ENCODE data around the gene GGA2.

The GGA2 gene

GRCh38 chr16:23535901-23536300 lies 25.6 kb upstream of the GGA2 start:
- Histone ChIP-seq H4K8ac (ENCODE audit: low read depth, low read length) (no peak overlapping the region), H3K36me3 (ENCODE audit: control insufficient read depth in 1 of 2, insufficient read depth in 2 of 2, low read length in 2 of 2) (peaks cover 15 to 44% of the 10 kb centered on the region in 2 experiments), H2AK5ac (ENCODE audit: low read length) (no peak overlapping the region), H4K91ac (ENCODE audit: low read depth, low read length) (no peak overlapping the region), H3K14ac (ENCODE audit: low read length) (no peak overlapping the region), H3K4me3 (ENCODE audit: low read depth, low read length) (no peak overlapping the region), H3K9ac (ENCODE audit: low read length) (no peak overlapping the region), H3K4ac (ENCODE audit: low read depth, low read length) (no peak overlapping the region), H3K18ac (ENCODE audit: low read length) (no peak overlapping the region), H2BK5ac (ENCODE audit: low read depth, low read length, poor library complexity) (no peak overlapping the region), H3K27me3 (ENCODE audit: insufficient read depth, low read length) (no peaks in the 10 kb centered on the region), H2BK12ac (ENCODE audit: low read length) (no peak overlapping the region), H3K4me2 (ENCODE audit: low read length) (no peak overlapping the region), H3K9me3 (ENCODE audit: insufficient read depth, low read depth, low read length) (peaks cover 4% of the 10 kb centered on the region), H2BK120ac (ENCODE audit: insufficient read depth, low read length, poor library complexity) (no peak overlapping the region), H3K23ac (ENCODE audit: low read length) (no peak overlapping the region), H3K79me2 (ENCODE audit: control insufficient read depth, insufficient read depth, low read length, poor library complexity) (no peaks in the 10 kb centered on the region), H2AFZ (ENCODE audit: insufficient read depth, low read length, poor library complexity) (no peak overlapping the region), H4K12ac (ENCODE audit: low read depth, low read length) (no peak overlapping the region), H3K79me1 (ENCODE audit: low read length) (no peaks in the 10 kb centered on the region), H3K4me1 (ENCODE audit: control insufficient read depth in 1 of 2, insufficient read depth in 2 of 2, low read length in 2 of 2) (no peaks in the 10 kb centered on the region), H3K27ac (ENCODE audit: low read depth, low read length) (no peak overlapping the region)
- WGBS (ENCODE audit: extremely low coverage, insufficient coverage, insufficient read length) = no CpG with 5 or more reads among the region's 2 CpGs
- DNase-seq = no peak

GRCh38 chr16:23534868-23535860 lies 24.9 kb upstream of the GGA2 start:
- no peak overlapping the region for H2AK5ac ChIP-seq (ENCODE audit: low read length)
- H2AFZ ChIP-seq (ENCODE audit: insufficient read depth, low read length, poor library complexity) = no peak overlapping the region
- H3K9me3 ChIP-seq (ENCODE audit: insufficient read depth, low read depth, low read length) = peaks cover 4% of the 10 kb centered on the region
- peak overlapping the region; percentile 6 for H3K23ac ChIP-seq (ENCODE audit: low read length)
- no peaks in the 10 kb centered on the region for H3K79me1 ChIP-seq (ENCODE audit: low read length)
- H2BK12ac ChIP-seq (ENCODE audit: low read length) = no peak overlapping the region
- peak; percentile 51 to 53 for DNase-seq
- no peak overlapping the region for H3K18ac ChIP-seq (ENCODE audit: low read length)
- WGBS (ENCODE audit: extremely low coverage, insufficient coverage, insufficient read length) = no CpG with 5 or more reads among the region's 19 CpGs
- H4K8ac ChIP-seq (ENCODE audit: low read depth, low read length) = no peak overlapping the region
- no peaks in the 10 kb centered on the region for H3K79me2 ChIP-seq (ENCODE audit: control insufficient read depth, insufficient read depth, low read length, poor library complexity)
- no peak overlapping the region for H4K91ac ChIP-seq (ENCODE audit: low read depth, low read length)
- no peak overlapping the region for H2BK5ac ChIP-seq (ENCODE audit: low read depth, low read length, poor library complexity)
- no peak overlapping the region for H3K9ac ChIP-seq (ENCODE audit: low read length)
- no peaks in the 10 kb centered on the region for H3K4me1 ChIP-seq (ENCODE audit: control insufficient read depth in 1 of 2, insufficient read depth in 2 of 2, low read length in 2 of 2)
- H3K4ac ChIP-seq (ENCODE audit: low read depth, low read length) = no peak overlapping the region
- no peak overlapping the region for H3K4me3 ChIP-seq (ENCODE audit: low read depth, low read length)
- H3K14ac ChIP-seq (ENCODE audit: low read length) = no peak overlapping the region
- peaks cover 15 to 44% of the 10 kb centered on the region in 2 experiments for H3K36me3 ChIP-seq (ENCODE audit: control insufficient read depth in 1 of 2, insufficient read depth in 2 of 2, low read length in 2 of 2)
- no peak overlapping the region for H3K27ac ChIP-seq (ENCODE audit: low read depth, low read length)
- no peak overlapping the region for H2BK120ac ChIP-seq (ENCODE audit: insufficient read depth, low read length, poor library complexity)
- no peaks in the 10 kb centered on the region for H3K27me3 ChIP-seq (ENCODE audit: insufficient read depth, low read length)
- H3K4me2 ChIP-seq (ENCODE audit: low read length) = no peak overlapping the region
- no peak overlapping the region for H4K12ac ChIP-seq (ENCODE audit: low read depth, low read length)

GRCh38 chr16:23532448-23532847 lies 22.2 kb upstream of the GGA2 start:
- Histone ChIP-seq H3K79me1 (ENCODE audit: low read length) (no peaks in the 10 kb centered on the region), H3K9me3 (ENCODE audit: insufficient read depth, low read depth, low read length) (peaks cover 5% of the 10 kb centered on the region), H3K36me3 (ENCODE audit: control insufficient read depth in 1 of 2, insufficient read depth in 2 of 2, low read length in 2 of 2) (peaks cover 31 to 60% of the 10 kb centered on the region in 2 experiments), H3K4me3 (ENCODE audit: low read depth, low read length) (no peak overlapping the region), H3K4ac (ENCODE audit: low read depth, low read length) (no peak overlapping the region), H3K9ac (ENCODE audit: low read length) (no peak overlapping the region), H3K18ac (ENCODE audit: low read length) (no peak overlapping the region), H2BK120ac (ENCODE audit: insufficient read depth, low read length, poor library complexity) (no peak overlapping the region), H3K14ac (ENCODE audit: low read length) (no peak overlapping the region), H3K4me1 (ENCODE audit: control insufficient read depth in 1 of 2, insufficient read depth in 2 of 2, low read length in 2 of 2) (no peaks in the 10 kb centered on the region), H3K27ac (ENCODE audit: low read depth, low read length) (no peak overlapping the region), H2BK5ac (ENCODE audit: low read depth, low read length, poor library complexity) (no peak overlapping the region), H3K27me3 (ENCODE audit: insufficient read depth, low read length) (no peaks in the 10 kb centered on the region), H2AK5ac (ENCODE audit: low read length) (no peak overlapping the region), H2BK12ac (ENCODE audit: low read length) (no peak overlapping the region), H4K91ac (ENCODE audit: low read depth, low read length) (no peak overlapping the region), H3K23ac (ENCODE audit: low read length) (no peak overlapping the region), H4K8ac (ENCODE audit: low read depth, low read length) (no peak overlapping the region), H3K79me2 (ENCODE audit: control insufficient read depth, insufficient read depth, low read length, poor library complexity) (no peaks in the 10 kb centered on the region), H4K12ac (ENCODE audit: low read depth, low read length) (no peak overlapping the region), H3K4me2 (ENCODE audit: low read length) (no peak overlapping the region), H2AFZ (ENCODE audit: insufficient read depth, low read length, poor library complexity) (no peak overlapping the region)
- no peak for DNase-seq
- no CpG with 5 or more reads among the region's 1 CpG for WGBS (ENCODE audit: extremely low coverage, insufficient coverage, insufficient read length)

GRCh38 chr16:23530062-23530461 lies 19.8 kb upstream of the GGA2 start:
- Histone ChIP-seq H2AFZ (ENCODE audit: insufficient read depth, low read length, poor library complexity) (no peak overlapping the region), H3K79me2 (ENCODE audit: control insufficient read depth, insufficient read depth, low read length, poor library complexity) (no peaks in the 10 kb centered on the region), H3K14ac (ENCODE audit: low read length) (no peak overlapping the region), H3K18ac (ENCODE audit: low read length) (no peak overlapping the region), H3K4me1 (ENCODE audit: control insufficient read depth in 1 of 2, insufficient read depth in 2 of 2, low read length in 2 of 2) (no peaks in the 10 kb centered on the region), H4K8ac (ENCODE audit: low read depth, low read length) (no peak overlapping the region), H3K4ac (ENCODE audit: low read depth, low read length) (no peak overlapping the region), H3K36me3 (ENCODE audit: control insufficient read depth in 1 of 2, insufficient read depth in 2 of 2, low read length in 2 of 2) (peaks cover 34 to 56% of the 10 kb centered on the region in 2 experiments), H3K27ac (ENCODE audit: low read depth, low read length) (no peak overlapping the region), H2BK12ac (ENCODE audit: low read length) (no peak overlapping the region), H2BK120ac (ENCODE audit: insufficient read depth, low read length, poor library complexity) (no peak overlapping the region), H3K27me3 (ENCODE audit: insufficient read depth, low read length) (no peaks in the 10 kb centered on the region), H3K4me2 (ENCODE audit: low read length) (no peak overlapping the region), H4K91ac (ENCODE audit: low read depth, low read length) (no peak overlapping the region), H3K9ac (ENCODE audit: low read length) (no peak overlapping the region), H3K23ac (ENCODE audit: low read length) (no peak overlapping the region), H3K9me3 (ENCODE audit: insufficient read depth, low read depth, low read length) (peaks cover 5% of the 10 kb centered on the region), H3K79me1 (ENCODE audit: low read length) (no peaks in the 10 kb centered on the region), H3K4me3 (ENCODE audit: low read depth, low read length) (no peak overlapping the region), H2AK5ac (ENCODE audit: low read length) (no peak overlapping the region), H2BK5ac (ENCODE audit: low read depth, low read length, poor library complexity) (no peak overlapping the region), H4K12ac (ENCODE audit: low read depth, low read length) (no peak overlapping the region)
- no peak for DNase-seq
- no CpG with 5 or more reads among the region's 5 CpGs for WGBS (ENCODE audit: extremely low coverage, insufficient coverage, insufficient read length)
